GM12892 (cell line): ENCODE measurements around the gene VSIG10.

ENCODE experiments used
- DNase-seq: peaks from one replicate; pipeline ENCODE4 v3.0.0; 2011; ENCODE audit not compliant: insufficient read length
- FAIRE-seq: peaks from 2 replicates; lab custom pipeline; 2011; peaks lifted over from hg19 to GRCh38; lab: Jason Lieb, UNC
- POLR2A ChIP-seq: IDR thresholded peaks from 2 replicates; pipeline ENCODE4 v1.6.1; 2011; ENCODE audit warnings: low read depth, low read length, control low read depth
- POLR2AphosphoS5 ChIP-seq: IDR thresholded peaks from 2 replicates; pipeline ENCODE4 v1.6.1; 2011; ENCODE audit warnings: low read depth, low read length, control low read depth
- TAF1 ChIP-seq: IDR thresholded peaks from 2 replicates; pipeline ENCODE4 v1.6.1; 2011; ENCODE audit warnings: low read depth, mild to moderate bottlenecking, control low read depth, low read length, borderline replicate concordance

Gene VSIG10

DNA sequence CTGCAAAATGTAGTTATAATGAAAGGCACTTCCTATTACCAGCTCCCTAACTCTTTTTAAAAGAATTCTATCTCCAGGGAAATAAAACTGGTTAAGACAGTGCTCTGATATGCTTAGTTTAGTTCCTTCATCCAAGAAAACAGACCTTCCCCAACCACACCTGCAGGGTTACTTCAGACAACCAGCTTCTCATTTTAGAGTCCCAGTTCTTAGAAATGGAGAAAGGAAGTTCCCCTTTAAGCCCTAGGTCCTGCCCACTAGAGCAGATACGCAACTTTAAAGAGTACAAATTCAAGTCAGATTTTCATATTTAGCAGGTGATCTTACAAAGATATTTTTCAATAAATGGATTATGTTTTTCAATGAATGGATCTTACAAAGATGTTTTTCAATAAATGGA lies 38.4 kb downstream of the VSIG10 start:
- peak; percentile 21 for FAIRE-seq
- TF ChIP-seq POLR2AphosphoS5 (no peak), POLR2A (no peak), TAF1 (no peak)
- DNase-seq: no peak

DNA sequence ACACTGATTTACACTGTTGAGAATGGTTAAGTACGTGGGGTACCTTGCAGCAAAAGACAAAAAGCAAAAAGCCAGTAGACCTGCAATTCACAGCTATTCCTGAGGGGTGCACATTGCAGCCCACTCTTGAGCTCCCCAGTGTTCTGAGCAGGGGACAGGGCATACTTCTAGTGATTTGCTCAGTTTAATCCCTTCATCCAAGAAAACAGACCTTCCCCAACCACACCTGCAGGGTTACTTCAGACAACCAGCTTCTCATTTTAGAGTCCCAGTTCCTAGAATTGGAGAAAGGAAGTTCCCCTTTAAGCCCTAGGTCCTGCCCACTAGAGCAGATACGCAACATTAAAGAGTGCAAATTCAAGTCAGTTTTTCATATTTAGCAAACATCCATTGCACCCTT lies 39.2 kb downstream of the VSIG10 start:
- FAIRE-seq (peak; percentile 61), DNase-seq (no peak)
- TF ChIP-seq POLR2A (no peak), TAF1 (no peak), POLR2AphosphoS5 (no peak)

DNA sequence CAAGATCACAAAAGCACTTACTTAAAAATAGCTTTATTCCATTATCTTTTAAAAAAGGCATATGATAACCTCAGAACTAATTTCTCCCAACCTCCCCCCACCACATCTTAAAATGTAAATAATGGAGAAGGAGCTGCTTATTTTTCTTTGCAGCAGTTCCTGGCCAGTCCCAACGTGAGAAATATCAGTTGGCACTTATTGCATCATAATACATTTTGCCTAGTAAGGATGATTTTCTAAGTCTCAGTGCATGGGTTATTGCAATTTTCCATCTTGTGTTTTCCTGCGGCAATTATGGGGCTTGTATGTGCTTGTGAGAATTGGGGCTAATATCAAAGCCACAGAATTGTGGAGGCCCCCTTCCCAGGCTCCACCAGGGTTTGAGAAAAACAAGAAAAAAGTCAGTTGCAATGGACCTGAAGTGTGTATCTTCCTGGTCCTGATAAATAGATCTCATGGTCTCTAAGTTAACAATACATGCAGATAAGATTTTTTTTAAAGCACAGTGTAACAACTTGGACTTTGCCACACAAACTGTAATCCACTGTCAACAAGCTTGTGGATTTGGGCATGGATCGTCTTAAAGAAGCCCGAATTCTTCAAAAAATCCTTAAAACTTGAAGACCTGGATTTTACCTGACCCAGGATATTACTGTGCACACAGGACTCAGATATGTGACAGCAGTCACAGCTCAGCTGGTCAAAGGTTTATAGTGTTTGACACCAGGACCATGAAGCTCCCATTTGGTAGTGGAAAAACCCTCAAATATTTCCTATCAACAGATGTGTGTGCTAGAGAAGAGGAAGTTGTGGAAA lies 40.0 kb downstream of the VSIG10 start:
- no peak for DNase-seq
- no peak for TF ChIP-seq POLR2A
- TF ChIP-seq POLR2AphosphoS5: no peak
- TF ChIP-seq TAF1: no peak
- FAIRE-seq: no peak

DNA sequence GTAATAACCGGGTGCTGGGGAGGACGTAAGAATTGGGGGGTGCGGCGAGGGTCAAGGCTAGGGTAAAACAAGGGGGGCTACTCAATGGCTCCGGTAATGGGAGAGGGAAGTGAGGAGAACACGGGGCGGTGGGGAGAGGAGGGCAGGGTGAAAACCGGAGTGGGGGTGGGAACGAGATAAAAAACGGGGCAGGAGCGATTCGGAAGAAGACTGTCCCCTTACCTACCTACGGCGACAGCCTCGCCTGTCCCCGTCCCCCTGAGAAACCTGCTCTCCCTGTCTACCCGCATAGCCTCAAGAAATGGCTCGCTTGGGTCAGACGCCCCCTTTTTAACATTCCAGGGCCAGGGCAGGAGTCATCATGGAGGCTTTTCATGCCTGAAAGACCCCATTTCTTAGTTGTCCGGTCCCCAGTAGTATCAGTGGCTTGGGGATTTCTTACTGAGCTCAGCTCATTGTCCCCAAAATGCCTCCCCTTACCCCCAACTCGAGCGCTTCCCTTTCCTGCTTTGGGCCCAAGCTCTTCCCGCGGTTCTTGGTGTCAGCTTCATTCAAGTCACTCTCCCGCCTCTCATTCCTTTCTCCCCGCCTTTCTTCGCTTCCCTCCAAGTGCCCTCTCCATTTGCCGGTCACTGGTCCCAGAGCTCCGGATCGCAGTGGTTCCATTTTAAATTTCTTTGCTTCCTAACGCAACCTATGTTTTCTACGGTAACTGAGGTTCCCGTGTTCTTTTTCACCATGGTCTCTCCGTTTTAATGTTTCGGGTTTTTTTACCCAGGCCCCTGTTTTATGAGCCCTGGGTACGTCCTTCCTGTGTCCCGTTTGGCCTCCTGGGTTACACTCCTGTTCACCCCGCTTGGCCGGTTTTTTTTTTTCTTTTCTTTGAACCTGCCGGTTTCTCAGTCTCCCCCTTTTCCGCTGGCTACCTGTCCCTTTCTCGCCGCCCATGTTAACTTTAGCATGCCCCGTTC lies 41.7 kb downstream of the VSIG10 start:
- FAIRE-seq: peak; percentile 33
- TF ChIP-seq POLR2AphosphoS5: peak; percentile 37
- TF ChIP-seq POLR2A: no peak
- DNase-seq: peak; percentile 34

DNA sequence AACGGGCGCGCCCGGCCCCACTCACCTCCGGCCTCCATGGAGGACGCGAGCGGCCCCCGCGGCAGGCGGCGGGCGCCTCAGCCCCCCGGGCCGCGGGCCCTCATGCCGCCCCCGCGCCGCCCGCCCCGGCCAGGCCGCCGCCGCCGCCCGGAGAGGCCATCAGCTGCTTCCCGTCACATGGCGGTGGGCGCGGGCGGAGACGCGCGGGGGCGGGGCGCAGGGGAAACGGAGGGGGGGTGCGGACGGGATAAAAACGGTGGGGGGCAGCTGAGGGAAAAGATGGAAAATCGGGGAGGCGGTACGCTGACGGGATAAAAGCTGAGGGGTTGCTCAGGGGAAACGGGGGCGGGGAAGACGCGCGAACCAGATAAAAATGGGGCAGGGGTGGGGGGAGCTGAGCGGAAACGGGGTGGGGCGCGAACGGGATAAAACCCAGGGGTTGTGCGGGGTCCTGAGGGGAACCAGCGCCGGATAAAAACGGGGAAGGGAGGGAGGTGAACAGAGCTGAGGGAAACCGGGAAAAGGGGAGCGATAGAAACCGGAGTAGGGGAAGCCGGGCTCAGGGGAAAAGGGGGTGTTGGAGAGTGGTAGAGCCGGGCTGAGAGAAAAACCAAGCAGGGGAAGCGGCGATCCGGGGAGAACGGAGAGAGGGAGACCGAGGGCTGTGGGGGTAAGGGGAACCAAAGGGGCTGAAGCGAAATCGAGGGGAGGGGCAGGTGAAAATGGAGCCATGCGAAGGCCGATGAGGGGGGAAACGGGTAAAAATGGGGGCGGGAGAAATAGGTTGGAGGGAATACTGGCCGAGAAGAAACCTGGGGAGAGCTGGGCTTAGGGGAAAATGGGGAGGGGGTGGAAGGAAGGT lies 42.6 kb downstream of the VSIG10 start, which contains the start of gene WSB2:
WSB2 (minus strand) TSS at position 169 of the 862 bp plus-strand sequence; CDS start at position 38, 131 bp downstream.
- FAIRE-seq: peak; percentile 62
- TF ChIP-seq POLR2AphosphoS5 (peak; percentile 17; the same call in 1 of the 2 replicates), TAF1 (0 out of 2 replicates have a peak, but pooled peaks have one; percentile 22), POLR2A (peak; percentile 52)

DNA sequence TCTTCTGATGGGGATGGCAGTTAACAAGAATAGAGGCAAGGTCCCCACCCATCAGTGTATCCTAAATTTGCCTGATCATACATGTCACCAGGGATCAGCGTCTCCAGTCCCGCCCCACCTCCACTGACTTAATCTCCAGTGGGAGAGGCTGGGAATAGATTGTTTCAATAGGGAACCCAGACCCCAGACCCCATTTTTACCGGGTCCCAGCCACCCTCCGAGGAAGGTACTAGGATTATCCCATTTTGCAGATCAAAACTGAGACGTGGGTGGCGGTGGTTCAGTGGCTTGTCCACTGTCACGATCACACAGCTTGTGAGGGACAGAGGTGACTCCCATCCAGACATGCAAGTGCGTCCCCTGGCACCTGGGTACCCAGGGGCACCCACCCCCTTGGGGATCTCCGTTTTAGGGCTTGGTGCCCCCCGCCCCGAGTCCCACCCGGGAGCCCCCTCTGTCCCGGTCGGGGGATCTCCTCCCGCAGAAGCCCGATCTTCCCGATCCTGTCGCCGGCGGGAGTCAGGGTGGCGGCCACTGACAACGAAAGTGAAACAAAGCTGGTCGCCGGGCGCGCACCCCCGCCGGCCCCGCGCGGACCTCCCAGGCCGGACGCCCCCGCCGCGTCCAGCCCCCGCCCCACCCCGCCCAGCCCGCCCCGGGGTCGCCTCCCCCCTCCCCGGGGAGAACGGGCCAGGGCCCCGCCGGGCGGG lies 43.4 kb downstream of the VSIG10 start:
- FAIRE-seq (peak; percentile 76), DNase-seq (peak; percentile 30)
- TF ChIP-seq TAF1: no peak
- TF ChIP-seq POLR2AphosphoS5: no peak
- TF ChIP-seq POLR2A: no peak

More for the DNA sequence above, 42.6 kb downstream of the VSIG10 start, which contains the start of gene WSB2:
- DNase-seq: peak; percentile 59

DNA sequence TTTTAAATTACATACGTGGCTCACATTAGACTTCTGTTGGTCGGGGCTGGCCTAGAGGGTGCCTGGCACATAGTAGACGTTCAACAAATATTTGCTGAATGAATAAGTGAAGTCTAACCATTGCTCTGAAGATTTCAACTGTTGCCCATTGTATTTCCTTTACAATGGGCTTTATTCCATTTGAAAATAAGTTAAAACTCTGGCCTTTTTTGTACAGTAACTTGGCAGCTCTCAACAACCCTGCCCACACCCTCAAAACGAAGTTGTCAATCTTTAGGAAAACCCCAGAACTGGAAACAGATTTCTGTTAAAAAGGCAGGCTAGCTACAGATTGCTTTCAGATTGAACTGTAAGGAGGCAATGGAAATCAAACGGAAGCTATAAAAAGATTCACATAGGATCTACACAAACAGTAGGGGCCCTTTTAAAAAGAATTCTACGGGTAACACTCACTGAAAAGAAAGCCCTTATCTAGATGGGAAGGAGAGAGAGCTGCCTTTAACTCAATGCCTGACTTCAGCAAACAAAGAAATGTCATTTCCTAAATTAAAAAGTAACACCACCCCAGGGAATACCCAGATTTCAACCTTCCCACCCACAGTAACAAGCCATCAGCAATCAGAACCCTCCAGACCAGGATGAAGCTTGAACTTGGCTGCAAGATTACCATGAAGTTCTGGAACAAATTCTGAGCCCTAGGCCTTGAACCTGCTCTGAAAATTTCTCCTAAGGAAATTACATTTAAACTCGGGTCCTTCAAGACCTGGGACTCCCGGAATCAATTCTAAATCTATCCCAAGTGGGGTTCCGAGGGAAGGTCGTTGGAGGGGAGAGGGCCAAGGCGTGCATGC lies 44.2 kb downstream of the VSIG10 start:
- TF ChIP-seq POLR2A: no peak
- TF ChIP-seq TAF1: no peak
- no peak for TF ChIP-seq POLR2AphosphoS5
- FAIRE-seq (no peak), DNase-seq (no peak)

DNA sequence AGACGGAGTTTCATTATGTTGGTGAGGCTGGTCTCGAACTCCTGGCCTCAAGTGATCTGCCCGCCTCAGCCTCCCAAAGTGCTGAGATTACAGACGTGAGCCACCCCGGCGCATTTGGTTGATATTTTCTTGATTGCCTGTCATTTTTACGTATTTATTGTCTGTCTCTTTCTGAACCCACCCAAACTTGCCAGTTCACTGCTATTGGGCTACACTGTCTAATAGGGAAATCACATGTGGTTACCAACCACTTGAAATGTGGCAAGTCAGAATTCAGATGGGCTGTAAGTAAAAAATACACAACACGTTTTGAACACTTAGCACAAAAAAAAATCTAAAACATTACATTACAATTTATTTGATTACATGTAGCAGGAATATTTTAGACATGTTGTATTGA lies 44.9 kb downstream of the VSIG10 start:
- TF ChIP-seq POLR2AphosphoS5 (no peak), TAF1 (no peak), POLR2A (no peak)
- FAIRE-seq (no peak), DNase-seq (no peak)

DNA sequence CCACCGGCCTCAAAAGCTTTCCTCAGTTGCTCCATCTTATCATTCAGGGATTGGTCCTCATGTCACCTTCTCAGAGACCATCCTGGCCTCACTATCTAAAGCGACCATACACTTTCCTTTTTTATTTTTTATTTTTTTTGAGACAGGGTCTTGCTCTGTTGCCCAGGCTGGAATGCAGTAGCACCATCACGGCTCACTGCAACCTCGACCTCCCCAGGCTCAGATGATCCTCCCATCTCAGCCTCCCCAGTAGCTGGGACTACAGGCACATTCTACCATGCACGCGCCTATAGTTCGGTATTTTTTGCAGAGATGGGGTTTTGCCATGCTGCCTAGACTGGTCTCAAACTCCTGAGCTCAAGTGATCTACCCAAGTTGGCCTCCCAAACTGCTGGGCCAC lies 45.6 kb downstream of the VSIG10 start:
- DNase-seq: no peak
- no peak for TF ChIP-seq POLR2A
- TF ChIP-seq POLR2AphosphoS5: no peak
- TF ChIP-seq TAF1: no peak
- no peak for FAIRE-seq
